Uterus (tissue), 2 donors: Measurements from ENCODE around the gene AUNIP.

ENCODE experiments used
- POLR2A ChIP-seq, 2 donors: fragments of 450-650 bp; IDR thresholded peaks; one replicate each; pipeline ENCODE4 v1.6.1; 2016; ENCODE audit warnings: antibody characterized with exemption in 2 of 2, mild to moderate bottlenecking in 1 of 2, moderate library complexity in 1 of 2
- TF ChIP-seq, protein P1 (sequence below), 4 experiments: fragments of 200-600 bp in 2 of 4; fragments of 450-650 bp in 2 of 4; sonication (generic) in 2 of 4; IDR thresholded peaks; one replicate each; pipeline ENCODE4 v1.5.1; 2016 to 2019; ENCODE audit warnings: antibody characterized with exemption in 4 of 4, mild to moderate bottlenecking in 2 of 4, moderate library complexity in 1 of 4

DNA sequence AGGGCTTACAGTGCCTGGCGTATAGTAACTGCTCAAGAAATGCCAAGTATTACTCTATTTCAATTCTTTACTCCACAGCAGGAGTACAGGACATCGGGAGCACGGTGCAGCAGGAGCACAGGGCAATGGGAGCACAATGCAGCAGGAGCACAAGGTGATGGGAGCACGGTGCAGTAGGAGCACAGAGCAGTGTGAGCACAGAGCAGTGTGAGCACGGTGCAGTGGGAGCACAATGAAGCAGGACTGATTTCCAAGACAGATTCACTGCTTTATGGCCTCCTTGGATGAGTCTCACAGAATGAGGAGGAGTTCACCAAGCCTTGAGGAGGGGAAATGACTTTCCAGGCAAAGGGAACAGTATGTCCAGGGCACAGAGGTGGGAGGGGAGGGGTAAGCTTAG is 21.3 kb upstream of the AUNIP start:
- no peak for TF ChIP-seq POLR2A (IDR thresholded peaks at IDR 0.05)
- TF ChIP-seq, protein P1, sequence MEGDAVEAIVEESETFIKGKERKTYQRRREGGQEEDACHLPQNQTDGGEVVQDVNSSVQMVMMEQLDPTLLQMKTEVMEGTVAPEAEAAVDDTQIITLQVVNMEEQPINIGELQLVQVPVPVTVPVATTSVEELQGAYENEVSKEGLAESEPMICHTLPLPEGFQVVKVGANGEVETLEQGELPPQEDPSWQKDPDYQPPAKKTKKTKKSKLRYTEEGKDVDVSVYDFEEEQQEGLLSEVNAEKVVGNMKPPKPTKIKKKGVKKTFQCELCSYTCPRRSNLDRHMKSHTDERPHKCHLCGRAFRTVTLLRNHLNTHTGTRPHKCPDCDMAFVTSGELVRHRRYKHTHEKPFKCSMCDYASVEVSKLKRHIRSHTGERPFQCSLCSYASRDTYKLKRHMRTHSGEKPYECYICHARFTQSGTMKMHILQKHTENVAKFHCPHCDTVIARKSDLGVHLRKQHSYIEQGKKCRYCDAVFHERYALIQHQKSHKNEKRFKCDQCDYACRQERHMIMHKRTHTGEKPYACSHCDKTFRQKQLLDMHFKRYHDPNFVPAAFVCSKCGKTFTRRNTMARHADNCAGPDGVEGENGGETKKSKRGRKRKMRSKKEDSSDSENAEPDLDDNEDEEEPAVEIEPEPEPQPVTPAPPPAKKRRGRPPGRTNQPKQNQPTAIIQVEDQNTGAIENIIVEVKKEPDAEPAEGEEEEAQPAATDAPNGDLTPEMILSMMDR (IDR thresholded peaks at IDR 0.05) = no peak
